ENCODE data around the gene CAPN13.

- no peak for TF ChIP-seq EZH2 (IDR thresholded peaks at IDR 0.05; ENCODE audit: borderline replicate concordance, low read length)
- TF ChIP-seq CTCF (IDR thresholded peaks at IDR 0.05; ENCODE audit: low read length) = no peak
These were observed 29.4 kb downstream of the CAPN13 start for GRCh38 chr2:30777661-30778505.
